HCT116 (cell line): ENCODE results near the gene PLAU.

Experiments
- EZH2phosphoT487 ChIP-seq: fragments of 200-600 bp; IDR thresholded peaks from 2 replicates; pipeline ENCODE4 v1.6.1; 2018; ENCODE audit warnings: antibody characterized with exemption, borderline replicate concordance
- TF ChIP-seq, protein P1 (sequence below), 3 experiments: fragments of 200-600 bp in 1 of 3; sonication (generic) in 1 of 3; IDR thresholded peaks in 2 of 3; conservative IDR thresholded peaks in 1 of 3; 2 replicates each; pipeline ENCODE4 v1.5.1; 2012 to 2017; ENCODE audit warnings: low read depth in 2 of 3, low read length in 2 of 3, antibody characterized with exemption in 1 of 3, borderline replicate concordance in 1 of 3, control low read depth in 1 of 3, mild to moderate bottlenecking in 1 of 3, mixed read lengths in 1 of 3, mixed run types in 1 of 3, moderate library complexity in 1 of 3; ENCODE audit not compliant: insufficient read depth in 1 of 3

DNA sequence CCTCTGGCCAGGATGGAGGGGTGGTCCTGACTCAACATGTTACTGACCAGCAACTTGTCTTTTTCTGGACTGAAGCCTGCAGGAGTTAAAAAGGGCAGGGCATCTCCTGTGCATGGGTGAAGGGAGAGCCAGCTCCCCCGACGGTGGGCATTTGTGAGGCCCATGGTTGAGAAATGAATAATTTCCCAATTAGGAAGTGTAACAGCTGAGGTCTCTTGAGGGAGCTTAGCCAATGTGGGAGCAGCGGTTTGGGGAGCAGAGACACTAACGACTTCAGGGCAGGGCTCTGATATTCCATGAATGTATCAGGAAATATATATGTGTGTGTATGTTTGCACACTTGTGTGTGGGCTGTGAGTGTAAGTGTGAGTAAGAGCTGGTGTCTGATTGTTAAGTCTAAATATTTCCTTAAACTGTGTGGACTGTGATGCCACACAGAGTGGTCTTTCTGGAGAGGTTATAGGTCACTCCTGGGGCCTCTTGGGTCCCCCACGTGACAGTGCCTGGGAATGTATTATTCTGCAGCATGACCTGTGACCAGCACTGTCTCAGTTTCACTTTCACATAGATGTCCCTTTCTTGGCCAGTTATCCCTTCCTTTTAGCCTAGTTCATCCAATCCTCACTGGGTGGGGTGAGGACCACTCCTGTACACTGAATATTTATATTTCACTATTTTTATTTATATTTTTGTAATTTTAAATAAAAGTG, 6.0 kb downstream of the PLAU start:
- TF ChIP-seq, protein P1, sequence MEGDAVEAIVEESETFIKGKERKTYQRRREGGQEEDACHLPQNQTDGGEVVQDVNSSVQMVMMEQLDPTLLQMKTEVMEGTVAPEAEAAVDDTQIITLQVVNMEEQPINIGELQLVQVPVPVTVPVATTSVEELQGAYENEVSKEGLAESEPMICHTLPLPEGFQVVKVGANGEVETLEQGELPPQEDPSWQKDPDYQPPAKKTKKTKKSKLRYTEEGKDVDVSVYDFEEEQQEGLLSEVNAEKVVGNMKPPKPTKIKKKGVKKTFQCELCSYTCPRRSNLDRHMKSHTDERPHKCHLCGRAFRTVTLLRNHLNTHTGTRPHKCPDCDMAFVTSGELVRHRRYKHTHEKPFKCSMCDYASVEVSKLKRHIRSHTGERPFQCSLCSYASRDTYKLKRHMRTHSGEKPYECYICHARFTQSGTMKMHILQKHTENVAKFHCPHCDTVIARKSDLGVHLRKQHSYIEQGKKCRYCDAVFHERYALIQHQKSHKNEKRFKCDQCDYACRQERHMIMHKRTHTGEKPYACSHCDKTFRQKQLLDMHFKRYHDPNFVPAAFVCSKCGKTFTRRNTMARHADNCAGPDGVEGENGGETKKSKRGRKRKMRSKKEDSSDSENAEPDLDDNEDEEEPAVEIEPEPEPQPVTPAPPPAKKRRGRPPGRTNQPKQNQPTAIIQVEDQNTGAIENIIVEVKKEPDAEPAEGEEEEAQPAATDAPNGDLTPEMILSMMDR (IDR thresholded peaks at IDR 0.05 in 2 of 3, conservative IDR thresholded peaks at IDR 0.05 in 1 of 3; ENCODE audit: borderline replicate concordance in 1 of 3, insufficient read depth in 1 of 3, low read depth in 2 of 3, low read length in 2 of 3): no peak
- no peak for TF ChIP-seq EZH2phosphoT487
